RWPE2 (cell line): ENCODE data around the gene BAAT.
A peak's percentile ranks its signal among the peaks of the same experiment; 100 is the strongest.

Experiments used
- ATAC-seq: fragments of 200-7000 bp; cut with Tn5 transposase; 3 replicates; pipeline ENCODE4 v1.9.1; 2021; ENCODE audit warnings: low read depth
- DNase-seq: peaks from one replicate; pipeline ENCODE4 v3.0.0-alpha.2; 2020; ENCODE audit warnings: low spot score
- H3K27ac ChIP-seq: fragments of 450-650 bp; 2 replicates; pipeline ENCODE4 v1.5.1; 2017; ENCODE audit warnings: mild to moderate bottlenecking; ENCODE audit not compliant: poor library complexity, severe bottlenecking
- H3K27me3 ChIP-seq: fragments of 250-450 bp; sonication (Bioruptor Pico); 2 replicates; pipeline ENCODE4 v1.5.1; 2021; ENCODE audit warnings: mild to moderate bottlenecking, moderate library complexity; ENCODE audit not compliant: insufficient read depth, poor library complexity, severe bottlenecking
- H3K36me3 ChIP-seq: fragments of 250-450 bp; sonication (Bioruptor Pico); 2 replicates; pipeline ENCODE4 v1.5.1; 2020; ENCODE audit warnings: low read depth, mild to moderate bottlenecking, moderate library complexity
- H3K4me1 ChIP-seq: fragments of 250-450 bp; sonication (Bioruptor Pico); 2 replicates; pipeline ENCODE4 v1.5.1; 2021; ENCODE audit warnings: mild to moderate bottlenecking, moderate library complexity; ENCODE audit not compliant: insufficient read depth, poor library complexity, severe bottlenecking
- H3K4me3 ChIP-seq: fragments of 250-450 bp; sonication (Bioruptor Pico); 2 replicates; pipeline ENCODE4 v1.5.1; 2021; ENCODE audit warnings: mild to moderate bottlenecking, moderate library complexity; ENCODE audit not compliant: severe bottlenecking
- H3K9me3 ChIP-seq: fragments of 250-450 bp; sonication (Bioruptor Pico); 2 replicates; pipeline ENCODE4 v1.5.1; 2021; ENCODE audit warnings: mild to moderate bottlenecking, moderate library complexity; ENCODE audit not compliant: severe bottlenecking
- CTCF ChIP-seq: fragments of 450-650 bp; IDR thresholded peaks from one replicate; pipeline ENCODE4 v1.5.1; 2017; ENCODE audit warnings: mild to moderate bottlenecking, moderate library complexity; ENCODE audit not compliant: poor library complexity, severe bottlenecking

Gene BAAT

GRCh38 chr9:101326501-101326900 is 58.3 kb downstream of the BAAT start:
- Histone ChIP-seq H3K9me3 (no peaks in the 10 kb centered on the region), H3K4me1 (no peaks in the 10 kb centered on the region), H3K4me3 (no peak overlapping the region), H3K27ac (no peak overlapping the region), H3K27me3 (no peaks in the 10 kb centered on the region), H3K36me3 (no peaks in the 10 kb centered on the region)
- TF ChIP-seq CTCF = no peak
- ATAC-seq (peak; percentile 51), DNase-seq (no peak)

- no peak for ATAC-seq
Observed at GRCh38 chr9:101326035-101326434, 58.8 kb downstream of the BAAT start.

DNA sequence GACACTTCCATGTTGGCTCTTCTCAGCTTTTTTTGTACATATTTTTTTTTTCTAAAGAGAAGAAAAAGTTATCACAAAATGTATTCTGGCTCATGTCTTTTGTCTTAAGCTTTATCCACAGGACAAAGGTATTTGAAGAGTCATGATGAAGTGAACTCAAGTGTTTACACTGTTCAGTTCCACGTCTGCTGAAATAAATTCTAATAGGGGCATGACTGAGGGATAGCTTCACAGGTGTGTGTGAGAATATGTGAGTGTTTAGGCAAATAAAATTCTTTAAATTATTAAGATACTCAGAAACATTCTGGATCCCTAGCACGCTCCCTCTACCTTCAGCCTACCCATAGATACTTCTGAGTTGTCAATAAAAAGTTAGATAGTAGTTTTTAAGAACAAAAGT is 59.8 kb downstream of the BAAT start:
- H3K27ac ChIP-seq = no peak overlapping the region
- no peaks in the 10 kb centered on the region for H3K4me1 ChIP-seq
- H3K9me3 ChIP-seq = no peaks in the 10 kb centered on the region
- no peak overlapping the region for H3K4me3 ChIP-seq
- DNase-seq = no peak
- H3K36me3 ChIP-seq = no peaks in the 10 kb centered on the region
- no peak for TF ChIP-seq CTCF
- ATAC-seq = no peak
- no peaks in the 10 kb centered on the region for H3K27me3 ChIP-seq

More at GRCh38 chr9:101326035-101326434, 58.8 kb downstream of the BAAT start:
- H3K4me1 ChIP-seq = no peaks in the 10 kb centered on the region
- H3K9me3 ChIP-seq = no peaks in the 10 kb centered on the region
- H3K36me3 ChIP-seq = no peaks in the 10 kb centered on the region
- no peak for DNase-seq
- no peak overlapping the region for H3K4me3 ChIP-seq
- H3K27me3 ChIP-seq = no peaks in the 10 kb centered on the region
- TF ChIP-seq CTCF = no peak
- no peak overlapping the region for H3K27ac ChIP-seq

- no peak overlapping the region for H3K27ac ChIP-seq
- H3K4me1 ChIP-seq = no peaks in the 10 kb centered on the region
- ATAC-seq = no peak
- TF ChIP-seq CTCF = no peak
- H3K9me3 ChIP-seq = no peaks in the 10 kb centered on the region
- no peaks in the 10 kb centered on the region for H3K36me3 ChIP-seq
- DNase-seq = no peak
- no peak overlapping the region for H3K4me3 ChIP-seq
- no peaks in the 10 kb centered on the region for H3K27me3 ChIP-seq
Observed at GRCh38 chr9:101324245-101324804, 60.5 kb downstream of the BAAT start.

- H3K4me1 ChIP-seq = no peaks in the 10 kb centered on the region
- ATAC-seq = no peak
- no peaks in the 10 kb centered on the region for H3K36me3 ChIP-seq
- no peak for DNase-seq
- H3K27ac ChIP-seq = no peak overlapping the region
- no peak overlapping the region for H3K4me3 ChIP-seq
- H3K9me3 ChIP-seq = no peaks in the 10 kb centered on the region
- H3K27me3 ChIP-seq = no peaks in the 10 kb centered on the region
- no peak for TF ChIP-seq CTCF
Observed at GRCh38 chr9:101323129-101323528, 61.7 kb downstream of the BAAT start.
